Cardiac muscle cell (in vitro differentiated cells and primary cell): ENCODE results near the gene OPHN1. TPM values are rescaled to one million over a fixed set of nuclear protein-coding genes. Genes with fewer than 3 reads are reported as not detected.

Source experiments
- DNase-seq, 2 donors: peaks; one replicate each; pipeline versions ENCODE4 v3.0.0 to v3.0.0-alpha.2; 2010 to 2017; ENCODE audit warnings: low read depth in 1 of 2, low spot score in 1 of 2
- H3K27ac ChIP-seq: fragments of 200-600 bp; sonication (generic); 2 replicates; pipeline ENCODE4 v1.5.1; 2016
- H3K27me3 ChIP-seq: fragments of 200-600 bp; sonication (generic); 2 replicates; pipeline ENCODE4 v1.6.0; 2016; ENCODE audit warnings: control low read depth
- H3K36me3 ChIP-seq: fragments of 200-600 bp; sonication (generic); 2 replicates; pipeline ENCODE4 v1.5.1; 2016; ENCODE audit warnings: control low read depth
- H3K4me1 ChIP-seq: fragments of 200-600 bp; sonication (generic); 2 replicates; pipeline ENCODE4 v1.8.1; 2017; ENCODE audit warnings: low read depth, mild to moderate bottlenecking, mixed run types
- H3K4me3 ChIP-seq: fragments of 200-600 bp; sonication (generic); 2 replicates; pipeline ENCODE4 v1.5.1; 2016; ENCODE audit warnings: mild to moderate bottlenecking
- H3K9me3 ChIP-seq: fragments of 200-600 bp; sonication (generic); 2 replicates; pipeline ENCODE4 v1.5.1; 2017; ENCODE audit warnings: low read depth, mild to moderate bottlenecking, control low read depth
- polyA plus RNA-seq: library from polyadenylated mRNA; unstranded; fragments of >200 nt; fragmentation: Nextera tagmentation; extraction: Ambion mirVana; gene quantifications from 2 replicates; pipeline ENCODE4 v1.2.1, GENCODE V29; 2016
- total RNA-seq: library from RNA; depleted of rRNA; stranded (reverse); fragments of >200 nt; gene quantifications from 2 replicates; pipeline ENCODE4 v1.2.3, GENCODE V29; 2016
- TF ChIP-seq, protein P1 (sequence below): IDR thresholded peaks from 2 replicates; pipeline ENCODE4 v1.5.1; 2012; ENCODE audit warnings: low read depth, mild to moderate bottlenecking, low read length

The OPHN1 gene
- total and polyA plus RNA-seq, 2 experiments from 2014 or later, result 2.4 to 4.7 TPM

GRCh38 chrX:68451720-68452119, 18.4 kb upstream of the OPHN1 start:
- Histone ChIP-seq H3K27ac (no peak overlapping the region), H3K9me3 (no peaks in the 10 kb centered on the region), H3K4me1 (no peaks in the 10 kb centered on the region), H3K27me3 (no peaks in the 10 kb centered on the region), H3K4me3 (no peak overlapping the region), H3K36me3 (no peaks in the 10 kb centered on the region)
- DNase-seq, result no peak
- TF ChIP-seq, protein P1, sequence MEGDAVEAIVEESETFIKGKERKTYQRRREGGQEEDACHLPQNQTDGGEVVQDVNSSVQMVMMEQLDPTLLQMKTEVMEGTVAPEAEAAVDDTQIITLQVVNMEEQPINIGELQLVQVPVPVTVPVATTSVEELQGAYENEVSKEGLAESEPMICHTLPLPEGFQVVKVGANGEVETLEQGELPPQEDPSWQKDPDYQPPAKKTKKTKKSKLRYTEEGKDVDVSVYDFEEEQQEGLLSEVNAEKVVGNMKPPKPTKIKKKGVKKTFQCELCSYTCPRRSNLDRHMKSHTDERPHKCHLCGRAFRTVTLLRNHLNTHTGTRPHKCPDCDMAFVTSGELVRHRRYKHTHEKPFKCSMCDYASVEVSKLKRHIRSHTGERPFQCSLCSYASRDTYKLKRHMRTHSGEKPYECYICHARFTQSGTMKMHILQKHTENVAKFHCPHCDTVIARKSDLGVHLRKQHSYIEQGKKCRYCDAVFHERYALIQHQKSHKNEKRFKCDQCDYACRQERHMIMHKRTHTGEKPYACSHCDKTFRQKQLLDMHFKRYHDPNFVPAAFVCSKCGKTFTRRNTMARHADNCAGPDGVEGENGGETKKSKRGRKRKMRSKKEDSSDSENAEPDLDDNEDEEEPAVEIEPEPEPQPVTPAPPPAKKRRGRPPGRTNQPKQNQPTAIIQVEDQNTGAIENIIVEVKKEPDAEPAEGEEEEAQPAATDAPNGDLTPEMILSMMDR, result no peak

GRCh38 chrX:68443155-68443868, 10.0 kb upstream of the OPHN1 start:
- DNase-seq, result peak in 1 of 2 donors; percentile 18
- Histone ChIP-seq H3K27me3 (no peaks in the 10 kb centered on the region), H3K4me1 (no peaks in the 10 kb centered on the region), H3K4me3 (no peak overlapping the region), H3K9me3 (no peaks in the 10 kb centered on the region), H3K27ac (no peak overlapping the region), H3K36me3 (no peaks in the 10 kb centered on the region)
- TF ChIP-seq, protein P1, result no peak

- Histone ChIP-seq H3K9me3 (no peaks in the 10 kb centered on the region), H3K4me1 (no peaks in the 10 kb centered on the region), H3K4me3 (no peak overlapping the region), H3K27ac (no peak overlapping the region), H3K36me3 (no peaks in the 10 kb centered on the region), H3K27me3 (no peaks in the 10 kb centered on the region)
- TF ChIP-seq, protein P1, result no peak
- DNase-seq, result peak; percentile 38 to 88
Measured at GRCh38 chrX:68440940-68441339, 7.6 kb upstream of the OPHN1 start.

DNA sequence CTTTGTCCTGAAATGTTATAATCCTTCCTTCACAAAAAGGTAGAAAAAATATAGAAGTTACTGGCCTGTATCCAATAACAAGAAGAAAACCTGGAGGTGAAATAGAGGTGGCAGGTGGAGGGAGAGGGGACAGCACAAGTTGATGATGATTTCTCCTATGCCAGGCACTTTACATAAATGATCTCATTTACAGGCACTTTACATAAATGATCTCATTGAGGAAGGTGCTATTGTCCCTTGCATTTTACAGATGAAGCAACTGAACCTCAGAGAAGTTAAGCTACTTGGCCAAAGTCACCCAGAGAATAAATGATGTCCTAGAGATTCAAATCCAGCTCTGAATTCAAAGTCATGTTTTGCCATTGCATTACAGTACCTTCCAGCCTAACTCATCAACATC, 7.1 kb upstream of the OPHN1 start:
- H3K27ac ChIP-seq, result no peak overlapping the region
- no peaks in the 10 kb centered on the region for H3K36me3 ChIP-seq
- H3K4me1 ChIP-seq, result no peaks in the 10 kb centered on the region
- no peak overlapping the region for H3K4me3 ChIP-seq
- no peak for DNase-seq
- no peaks in the 10 kb centered on the region for H3K27me3 ChIP-seq
- TF ChIP-seq, protein P1, result no peak
- no peaks in the 10 kb centered on the region for H3K9me3 ChIP-seq

- TF ChIP-seq, protein P1, result no peak
- H3K4me3 ChIP-seq, result no peak overlapping the region
- no peaks in the 10 kb centered on the region for H3K27me3 ChIP-seq
- H3K27ac ChIP-seq, result no peak overlapping the region
- no peaks in the 10 kb centered on the region for H3K9me3 ChIP-seq
- no peaks in the 10 kb centered on the region for H3K4me1 ChIP-seq
- no peak for DNase-seq
- no peaks in the 10 kb centered on the region for H3K36me3 ChIP-seq
Measured at GRCh38 chrX:68439341-68439740, 6.0 kb upstream of the OPHN1 start.

GRCh38 chrX:68438575-68438974, 5.3 kb upstream of the OPHN1 start:
- no peaks in the 10 kb centered on the region for H3K27me3 ChIP-seq
- H3K9me3 ChIP-seq, result no peaks in the 10 kb centered on the region
- no peaks in the 10 kb centered on the region for H3K4me1 ChIP-seq
- no peak overlapping the region for H3K27ac ChIP-seq
- DNase-seq, result no peak
- TF ChIP-seq, protein P1, result no peak
- H3K36me3 ChIP-seq, result no peaks in the 10 kb centered on the region
- no peak overlapping the region for H3K4me3 ChIP-seq
